H1 (cell line): Measurements from ENCODE around the gene ARHGAP22. TPM values are rescaled to one million over a fixed set of nuclear protein-coding genes. Genes with fewer than 3 reads are reported as not detected.

Source experiments
- CTCF ChIA-PET: fragments of 300-600 bp; sonication (Branson Sonifier 250); formaldehyde crosslinking; loops from one replicate; lab custom pipeline; 2021; ENCODE audit not compliant: partially characterized antibody; lab: Charles Lee
- POLR2A ChIA-PET: fragments of 300-600 bp; sonication (Branson Sonifier 250); formaldehyde crosslinking; loops from one replicate; lab custom pipeline; 2021; ENCODE audit warnings: inconsistent platforms; ENCODE audit not compliant: partially characterized antibody; lab: Charles Lee
- DNase-seq, 2 experiments: peaks; one replicate each; pipeline versions ENCODE4 v3.0.0 to v3.0.0-alpha.2; 2010 to 2022; ENCODE audit warnings: low spot score in 2 of 2, low read depth in 1 of 2, mixed read lengths in 1 of 2
- FAIRE-seq: peaks from 2 replicates; lab custom pipeline; 2011; peaks lifted over from hg19 to GRCh38; lab: Jason Lieb, UNC
- H2AFZ ChIP-seq: 2 replicates; pipeline ENCODE4 v1.8.1; 2012; ENCODE audit warnings: low read length, inconsistent platforms
- H2AK5ac ChIP-seq: 2 replicates; pipeline ENCODE4 v1.6.1; 2013; ENCODE audit warnings: low read depth, low read length
- H2BK120ac ChIP-seq: replicated peaks from 2 replicates; pipeline ENCODE3; 2013; ENCODE audit warnings: low read depth, low read length, inconsistent platforms
- H2BK12ac ChIP-seq: 2 replicates; pipeline ENCODE4 v1.6.1; 2013; ENCODE audit warnings: low read depth, low read length
- H2BK15ac ChIP-seq: 2 replicates; pipeline ENCODE4 v1.6.1; 2013; ENCODE audit warnings: low read length
- H2BK20ac ChIP-seq: 2 replicates; pipeline ENCODE4 v1.6.1; 2013; ENCODE audit warnings: low read length
- H2BK5ac ChIP-seq: 2 replicates; pipeline ENCODE4 v1.6.1; 2013; ENCODE audit warnings: low read depth, low read length
- H3K14ac ChIP-seq: 2 replicates; pipeline ENCODE4 v1.6.1; 2013; ENCODE audit warnings: inconsistent platforms; ENCODE audit not compliant: insufficient read length
- H3K18ac ChIP-seq: 2 replicates; pipeline ENCODE4 v1.6.1; 2013; ENCODE audit warnings: low read length; ENCODE audit errors: extremely low read depth
- H3K23ac ChIP-seq: 2 replicates; pipeline ENCODE4 v1.6.1; 2013; ENCODE audit warnings: inconsistent platforms; ENCODE audit not compliant: insufficient read length
- H3K23me2 ChIP-seq: 2 replicates; pipeline ENCODE4 v1.6.1; 2013; ENCODE audit warnings: low read depth, low read length
- H3K27ac ChIP-seq: 2 replicates; pipeline ENCODE4 v1.6.1; 2011; ENCODE audit warnings: low read depth, low read length, inconsistent platforms
- H3K27me3 ChIP-seq, 4 experiments: replicated peaks in 1 of 4; 1 replicate in 1 of 4; 2 replicates in 3 of 4; pipeline versions ENCODE4 v1.6.1 to v1.8.1; 2011 to 2013; ENCODE audit warnings: low read length in 3 of 4, mild to moderate bottlenecking in 3 of 4, inconsistent platforms in 2 of 4, mixed read lengths in 2 of 4, moderate library complexity in 1 of 4; ENCODE audit not compliant: control insufficient read depth in 3 of 4, insufficient read depth in 3 of 4; ENCODE audit errors: extremely low read depth in 1 of 4
- H3K36me3 ChIP-seq, 4 experiments: 2 replicates each; pipeline versions ENCODE4 v1.6.1 to v1.8.1; 2011 to 2013; ENCODE audit warnings: mild to moderate bottlenecking in 4 of 4, low read length in 3 of 4, moderate library complexity in 2 of 4, control low read depth in 1 of 4, inconsistent platforms in 1 of 4; ENCODE audit not compliant: insufficient read depth in 4 of 4, control insufficient read depth in 2 of 4
- H3K4ac ChIP-seq: replicated peaks from 2 replicates; pipeline ENCODE3; 2013; ENCODE audit warnings: low read length, low read depth, mixed read lengths, inconsistent platforms; ENCODE audit not compliant: insufficient read length
- H3K4me1 ChIP-seq, 4 experiments: replicated peaks in 1 of 4; 1 replicate in 1 of 4; 2 replicates in 3 of 4; pipeline versions ENCODE4 v1.6.1 to v1.8.1; 2011 to 2013; ENCODE audit warnings: low read length in 3 of 4, inconsistent platforms in 2 of 4, mixed read lengths in 1 of 4; ENCODE audit not compliant: insufficient read depth in 4 of 4, control insufficient read depth in 3 of 4
- H3K4me2 ChIP-seq, 2 experiments: 2 replicates each; pipeline versions ENCODE4 v1.6.1 to v1.8.1; 2011 to 2013; ENCODE audit warnings: low read depth in 2 of 2, low read length in 2 of 2, control low read depth in 1 of 2, inconsistent platforms in 1 of 2, mild to moderate bottlenecking in 1 of 2; ENCODE audit not compliant: insufficient read depth in 1 of 2
- H3K4me3 ChIP-seq, 4 experiments: fragments of 200-600, 300-600 bp in 1 of 4; sonication (generic), shearing (Covaris generic), sonication (Bioruptor Twin) in 1 of 4; 2 replicates each; pipeline versions ENCODE4 v1.5.1 to v1.8.1; 2011 to 2016; ENCODE audit warnings: low read length in 4 of 4, low read depth in 3 of 4, control low read depth in 2 of 4, inconsistent platforms in 2 of 4, mild to moderate bottlenecking in 2 of 4, mixed read lengths in 1 of 4, moderate library complexity in 1 of 4; ENCODE audit not compliant: insufficient read depth in 2 of 4; ENCODE audit errors: extremely low read depth in 1 of 4
- H3K56ac ChIP-seq: replicated peaks from 2 replicates; pipeline ENCODE3; 2013; ENCODE audit warnings: low read depth, mild to moderate bottlenecking, mixed read lengths, low read length, inconsistent platforms; ENCODE audit not compliant: insufficient read length
- H3K79me1 ChIP-seq: 2 replicates; pipeline ENCODE4 v1.6.1; 2013; ENCODE audit warnings: low read depth, low read length, control low read depth
- H3K79me2 ChIP-seq, 2 experiments: 2 replicates each; pipeline versions ENCODE4 v1.6.1 to v1.8.1; 2012 to 2013; ENCODE audit warnings: low read length in 2 of 2, mild to moderate bottlenecking in 2 of 2, inconsistent platforms in 1 of 2; ENCODE audit not compliant: insufficient read depth in 2 of 2, control insufficient read depth in 1 of 2
- H3K9ac ChIP-seq, 4 experiments: replicated peaks in 1 of 4; 1 replicate in 1 of 4; 2 replicates in 3 of 4; pipeline versions ENCODE4 v1.6.1 to v1.8.1; 2011 to 2013; ENCODE audit warnings: low read depth in 3 of 4, low read length in 3 of 4, control low read depth in 2 of 4, mild to moderate bottlenecking in 2 of 4, moderate library complexity in 2 of 4, inconsistent platforms in 1 of 4; ENCODE audit errors: extremely low read depth in 1 of 4
- H3K9me3 ChIP-seq, 2 experiments: 2 replicates each; pipeline versions ENCODE4 v1.6.1 to v1.8.1; 2012 to 2013; ENCODE audit warnings: mild to moderate bottlenecking in 2 of 2, moderate library complexity in 2 of 2, control low read depth in 1 of 2, inconsistent platforms in 1 of 2, low read depth in 1 of 2, low read length in 1 of 2, mixed read lengths in 1 of 2; ENCODE audit not compliant: insufficient read depth in 2 of 2
- H4K20me1 ChIP-seq, 2 experiments: replicated peaks in 1 of 2; 2 replicates each; pipeline versions ENCODE3 to v1.8.1; 2011 to 2013; ENCODE audit warnings: inconsistent platforms in 2 of 2, low read length in 2 of 2, mild to moderate bottlenecking in 1 of 2; ENCODE audit not compliant: insufficient read depth in 2 of 2, control insufficient read depth in 1 of 2
- H4K5ac ChIP-seq: 2 replicates; pipeline ENCODE4 v1.6.1; 2013; ENCODE audit warnings: low read length, low read depth, mixed read lengths, inconsistent platforms; ENCODE audit not compliant: insufficient read length
- H4K8ac ChIP-seq: 2 replicates; pipeline ENCODE4 v1.8.0; 2013; ENCODE audit warnings: mild to moderate bottlenecking, moderate library complexity, low read length, inconsistent platforms; ENCODE audit not compliant: insufficient read depth; ENCODE audit errors: extremely low read depth
- H4K91ac ChIP-seq: replicated peaks from 2 replicates; pipeline ENCODE3; 2013; ENCODE audit warnings: low read length, mixed read lengths, inconsistent platforms; ENCODE audit not compliant: insufficient read length
- ASH2L ChIP-seq: fragments of 200-600, 300-600 bp; sonication (generic); IDR thresholded peaks from one replicate; pipeline ENCODE4 v1.7.1; 2017; ENCODE audit warnings: low read length
- BACH1 ChIP-seq: IDR thresholded peaks from 2 replicates; pipeline ENCODE4 v1.6.1; 2012; ENCODE audit warnings: low read length, improper control_type of control experiment
- CBX5 ChIP-seq: fragments of 300-800, 300-1000 bp; sonication (generic); IDR thresholded peaks from 2 replicates; pipeline ENCODE4 v1.7.1; 2016; ENCODE audit warnings: antibody characterized with exemption, low read length, low read depth
- CHD2 ChIP-seq: IDR thresholded peaks from 2 replicates; pipeline ENCODE4 v1.6.1; 2012; ENCODE audit warnings: low read length, improper control_type of control experiment
- CTBP2 ChIP-seq: IDR thresholded peaks from 2 replicates; pipeline ENCODE4 v1.7.0; 2011; ENCODE audit warnings: borderline replicate concordance, mild to moderate bottlenecking, moderate library complexity, mixed read lengths, low read length; ENCODE audit not compliant: insufficient read depth, insufficient read length
- FOSL1 ChIP-seq: IDR thresholded peaks from 2 replicates; pipeline ENCODE4 v1.6.1; 2011; ENCODE audit warnings: mild to moderate bottlenecking, low read depth, low read length, moderate library complexity; ENCODE audit not compliant: insufficient read depth
- HDAC6 ChIP-seq: IDR thresholded peaks from one replicate; pipeline ENCODE4 v1.7.1; 2012; ENCODE audit warnings: low read depth, mild to moderate bottlenecking, inconsistent platforms, low read length, moderate library complexity
- PHF8 ChIP-seq: fragments of 200-600 bp; sonication (generic); conservative IDR thresholded peaks from 2 replicates; pipeline ENCODE4 v1.7.1; 2012; ENCODE audit warnings: low read depth, mild to moderate bottlenecking, inconsistent platforms, low read length, moderate library complexity
- POLR2A ChIP-seq, 2 experiments: IDR thresholded peaks; 1 replicate in 1 of 2; 2 replicates in 1 of 2; pipeline ENCODE4 v1.6.1; 2011; ENCODE audit warnings: low read depth in 2 of 2, low read length in 2 of 2, mild to moderate bottlenecking in 2 of 2; ENCODE audit errors: control extremely low read depth in 1 of 2
- RBBP5 ChIP-seq: IDR thresholded peaks from 2 replicates; pipeline ENCODE4 v1.7.1; 2012; ENCODE audit warnings: low read depth, mild to moderate bottlenecking, inconsistent platforms, low read length, moderate library complexity, borderline replicate concordance
- SIRT6 ChIP-seq: IDR thresholded peaks from one replicate; pipeline ENCODE4 v1.7.1; 2012; ENCODE audit warnings: low read length, inconsistent platforms
- TAF1 ChIP-seq: IDR thresholded peaks from 2 replicates; pipeline ENCODE4 v1.6.1; 2011; ENCODE audit warnings: mild to moderate bottlenecking, low read depth, low read length
- TBP ChIP-seq: IDR thresholded peaks from 2 replicates; pipeline ENCODE4 v1.6.1; 2011; ENCODE audit warnings: low read depth, low read length, improper control_type of control experiment
- TCF12 ChIP-seq: IDR thresholded peaks from 2 replicates; pipeline ENCODE4 v1.6.1; 2011; ENCODE audit warnings: low read depth, mild to moderate bottlenecking, low read length
- WGBS, 2 experiments: shearing (Covaris generic) in 1 of 2; methylation state at CpG; one replicate each; pipeline versions ENCODE4 v1.1.6 to v1.1.7; 2013 to 2015; ENCODE audit warnings: low lambda C conversion rate in 2 of 2, mixed read lengths in 2 of 2, inconsistent platforms in 1 of 2, low coverage in 1 of 2, missing lambda C conversion rate in 1 of 2; ENCODE audit not compliant: insufficient replicate concordance in 2 of 2, insufficient coverage in 1 of 2, insufficient read length in 1 of 2; ENCODE audit errors: extremely low coverage in 1 of 2, missing lambda C conversion rate in 1 of 2; 5-methylcytosine and 5-hydroxymethylcytosine counted together
- polyA plus RNA-seq, 7 experiments: library from polyadenylated mRNA; depleted of rRNA in 3 of 7; stranded (reverse) in 5 of 7; unstranded in 2 of 7; fragments of >200 nt in 5 of 7; fragments of 200-250 nt in 2 of 7; gene quantifications; 1 replicate in 5 of 7; 2 replicates in 1 of 7; 4 replicates in 1 of 7; pipeline versions ENCODE4 v1.2.1 to v1.2.3, GENCODE V29; 2011 to 2013; ENCODE audit warnings: missing spikeins in 2 of 7, mixed read lengths in 2 of 7
- total RNA-seq: library from RNA; stranded (reverse); fragmentation: NEBNext Ultra II Directional; extraction: Animal tissue kit (Norgen Biotek cat#: 25700); gene quantifications from 2 replicates; pipeline ENCODE4 v1.2.1, GENCODE V29; 2021

ARHGAP22 gene
- total and polyA plus RNA-seq, 2 of the 8 experiments (the other 6 are each of a cell fraction or from before 2014, with no cell fraction given), result 3.6 to 11.2 TPM

- peaks cover 0 to 3% of the 10 kb centered on the region in 2 experiments for H4K20me1 ChIP-seq
- FAIRE-seq, result no peak
- TF ChIP-seq TCF12, result no peak
- TF ChIP-seq POLR2A (IDR thresholded peaks at IDR 0.05; ENCODE audit: control extremely low read depth in 1 of 2, low read depth in 2 of 2, low read length in 2 of 2), result no peak
- TF ChIP-seq RBBP5, result no peak
- no peak for TF ChIP-seq CBX5
- no peak for TF ChIP-seq FOSL1
- TF ChIP-seq PHF8, result no peak
- TF ChIP-seq CTBP2, result no peak
- TF ChIP-seq TBP, result no peak
- TF ChIP-seq HDAC6, result no peak
- TF ChIP-seq SIRT6, result no peak
- TF ChIP-seq ASH2L, result no peak
- TF ChIP-seq CHD2, result no peak
- TF ChIP-seq BACH1, result no peak
- TF ChIP-seq TAF1, result no peak
Observed at GRCh38 chr10:48526846-48527505, 77.9 kb downstream of the ARHGAP22 start.

More at GRCh38 chr10:48526846-48527505, 77.9 kb downstream of the ARHGAP22 start:
- H3K27ac ChIP-seq, result no peak overlapping the region
- POLR2A ChIA-PET, result interaction anchor here (0.7 kb wide), 1 partner anchor 10 kb away, joined by 3 read pairs; no protein-coding TSS in a partner anchor
- no peak for DNase-seq
- 0 out of 2 replicates have a peak, but pooled peaks cover 2% of the 10 kb centered on the region for H3K79me1 ChIP-seq
- H3K23me2 ChIP-seq, result peaks cover 6% of the 10 kb centered on the region; the same call in 1 of the 2 replicates
- H3K9me3 ChIP-seq, result no peaks in the 10 kb centered on the region
- H2BK20ac ChIP-seq, result peak overlapping the region; percentile 41; the same call in 1 of the 2 replicates
- H4K91ac ChIP-seq, result no peak overlapping the region
- CTCF ChIA-PET, result interaction anchor here (0.9 to 4.6 kb wide), 6 partner anchors 9 to 164 kb away, joined by 3 to 28 read pairs (median 6); no protein-coding TSS in a partner anchor
- H3K79me2 ChIP-seq, result peaks cover 0 to 10% of the 10 kb centered on the region in 2 experiments; a peak in 1 of 4 replicates
- H2AK5ac ChIP-seq, result no peak overlapping the region; the same call in 1 of the 2 replicates
- no peak overlapping the region for H3K4me2 ChIP-seq
- H2BK5ac ChIP-seq, result no peak overlapping the region
- H3K27me3 ChIP-seq, result peaks cover 0 to 2% (median 0%) of the 10 kb centered on the region in 4 experiments; a peak in 1 of 7 replicates
- H3K23ac ChIP-seq, result no peak overlapping the region
- H2AFZ ChIP-seq, result no peak overlapping the region
- peak overlapping the region; percentile 25; the same call in 1 of the 2 replicates for H2BK15ac ChIP-seq
- no peak overlapping the region for H2BK120ac ChIP-seq
- no peak overlapping the region for H3K9ac ChIP-seq
- WGBS, 2 experiments, result 94 to 100% methylated on average over 1 to 2 of the region's 2 CpGs
- no peak overlapping the region for H4K8ac ChIP-seq
- H2BK12ac ChIP-seq, result no peak overlapping the region
- no peak overlapping the region for H3K14ac ChIP-seq
- H3K4me3 ChIP-seq, result no peak overlapping the region
- H4K5ac ChIP-seq, result no peak overlapping the region
- peaks cover 2 to 7% (median 3%) of the 10 kb centered on the region in 4 experiments; a peak in 5 of 7 replicates for H3K4me1 ChIP-seq
- H3K36me3 ChIP-seq, result no peaks in the 10 kb centered on the region
- H3K4ac ChIP-seq, result no peak overlapping the region
- H3K18ac ChIP-seq, result no peak overlapping the region
- H3K56ac ChIP-seq, result peak overlapping the region; percentile 49
